ENCODE measurements around the gene UGT2A3. TPM values are rescaled to one million over a fixed set of nuclear protein-coding genes. Genes with fewer than 3 reads are reported as not detected.

UGT2A3 gene
- total and polyA plus RNA-seq, 2 of the 4 experiments (the other 2 are of a cell fraction) = not detected

GRCh38 chr4:68896749-68897148 lies 54.9 kb downstream of the UGT2A3 start:
- no peak overlapping the region for H3K4ac ChIP-seq (ENCODE audit: low read depth, low read length)
- no peak overlapping the region for H4K8ac ChIP-seq (ENCODE audit: low read depth in 2 of 2, low read length in 2 of 2)
- intact Hi-C loops (cut with micrococcal nuclease) (no loop called here), in situ Hi-C loops (cut with MboI; ENCODE audit: low sequenced_read_pairs) (no loop called here), dilution Hi-C loops (cut with HindIII; ENCODE audit: low sequenced_read_pairs, unreplicated experiment) (no loop called here)
- H3K4me1 ChIP-seq (ENCODE audit: control insufficient read depth, insufficient read depth, low read length) = no peaks in the 10 kb centered on the region
- no peak overlapping the region for H2AK9ac ChIP-seq (replicated peaks; ENCODE audit: low read depth, low read length, poor library complexity)
- DNase-seq (no peak), ATAC-seq (ENCODE audit: low read depth) (no peak)
- H3K9ac ChIP-seq (ENCODE audit: low read depth, low read length) = no peak overlapping the region
- H2BK15ac ChIP-seq (ENCODE audit: low read depth, low read length) = no peak overlapping the region
- no peak overlapping the region for H3K14ac ChIP-seq (replicated peaks; ENCODE audit: low read depth, low read length)
- no peak overlapping the region for H2BK120ac ChIP-seq (ENCODE audit: low read depth, low read length)
- no TSS peak for BruUV-seq (replicated peaks)
- no peaks in the 10 kb centered on the region; the same call in 1 of the 2 replicates for H3K27me3 ChIP-seq (ENCODE audit: control insufficient read depth, insufficient read depth, low read length)
- POLR2A ChIA-PET (ENCODE audit: unreplicated experiment) = no interaction called here
- H3K4me3 ChIP-seq (ENCODE audit: insufficient read depth, low read depth, low read length) = no peak overlapping the region
- H3K36me3 ChIP-seq (ENCODE audit: control insufficient read depth, insufficient read depth, low read length) = no peaks in the 10 kb centered on the region
- H3K4me2 ChIP-seq (ENCODE audit: low read depth, low read length) = no peak overlapping the region
- H4K91ac ChIP-seq (ENCODE audit: insufficient read depth, low read depth, low read length) = no peak overlapping the region
- no peak overlapping the region for H2AFZ ChIP-seq (replicated peaks; ENCODE audit: low read length, poor library complexity)
- WGBS, 2 experiments (ENCODE audit: extremely low coverage in 2 of 2, insufficient read length in 1 of 2) = no CpG with 5 or more reads among the region's 1 CpG
- no peak overlapping the region for H2AK5ac ChIP-seq (ENCODE audit: low read depth, low read length)
- H3K27ac ChIP-seq (ENCODE audit: insufficient read depth, low read length) = no peak overlapping the region
- no peaks in the 10 kb centered on the region for H3K79me1 ChIP-seq (ENCODE audit: low read depth in 1 of 2, low read length in 2 of 2)
- H2BK20ac ChIP-seq (ENCODE audit: low read depth, low read length) = no peak overlapping the region
- H3K9me3 ChIP-seq (ENCODE audit: control insufficient read depth, insufficient read depth, low read length) = no peaks in the 10 kb centered on the region
- H2BK5ac ChIP-seq (ENCODE audit: low read depth, low read length, poor library complexity, severe bottlenecking) = no peak overlapping the region
- H4K20me1 ChIP-seq (ENCODE audit: insufficient read depth, low read length) = no peaks in the 10 kb centered on the region
- H3K23ac ChIP-seq (ENCODE audit: low read depth, low read length) = no peak overlapping the region
- no peaks in the 10 kb centered on the region for H3K9me1 ChIP-seq (ENCODE audit: insufficient read depth, low read length)
- H4K5ac ChIP-seq (ENCODE audit: low read depth, low read length) = no peak overlapping the region
- CTCF ChIA-PET = no interaction called here
- H3K18ac ChIP-seq (ENCODE audit: low read depth, low read length) = no peak overlapping the region
- no peak for TF ChIP-seq RAD21 (IDR thresholded peaks at IDR 0.05; ENCODE audit: low read length)
- H3K56ac ChIP-seq (ENCODE audit: extremely low read depth, insufficient read depth, low read length) = no peak overlapping the region
